Muscle of leg (tissue), 11 donors: ENCODE data around the gene FASTK. TPM values are rescaled to one million over a fixed set of nuclear protein-coding genes. Genes with fewer than 3 reads are reported as not detected.
"Not testable (repeated sequence)": the region's sequence is repeated elsewhere in the genome, so short reads cannot be mapped to it uniquely, and the experiment has no call there.

Experiments
- DNase-seq: peaks from one replicate; pipeline ENCODE4 v3.0.0; 2013
- H3K27ac ChIP-seq: one replicate; pipeline ENCODE4 v1.5.1; 2013; ENCODE audit warnings: mild to moderate bottlenecking, low read length, control low read depth
- H3K27me3 ChIP-seq: one replicate; pipeline ENCODE4 v1.6.1; 2013; ENCODE audit warnings: low read length; ENCODE audit not compliant: control insufficient read depth, insufficient read depth
- H3K36me3 ChIP-seq: one replicate; pipeline ENCODE4 v1.6.1; 2013; ENCODE audit warnings: low read length; ENCODE audit not compliant: control insufficient read depth, insufficient read depth
- H3K4me1 ChIP-seq: one replicate; pipeline ENCODE4 v1.6.1; 2013; ENCODE audit warnings: low read length; ENCODE audit not compliant: control insufficient read depth, insufficient read depth
- H3K4me3 ChIP-seq: one replicate; pipeline ENCODE4 v1.5.1; 2013; ENCODE audit warnings: low read length, control low read depth
- H3K9me3 ChIP-seq: replicated peaks from 2 replicates; pipeline ENCODE4 v1.6.1; 2013; ENCODE audit warnings: low read depth, low read length; ENCODE audit not compliant: control insufficient read depth
- WGBS: methylation state at CpG from one replicate; pipeline ENCODE4 v1.1.5; 2013; ENCODE audit warnings: missing lambda C conversion rate; ENCODE audit not compliant: insufficient coverage; 5-methylcytosine and 5-hydroxymethylcytosine counted together
- polyA plus RNA-seq, 8 donors: library from polyadenylated mRNA; unstranded; fragments of 120-200 nt; gene quantifications; one replicate each; pipeline versions ENCODE4 v1.2.1 to v1.2.3, GENCODE V29; 2013; ENCODE audit warnings: inconsistent platforms in 1 of 8, low replicate concordance in 1 of 8; ENCODE audit not compliant: insufficient read length in 8 of 8, insufficient read depth in 1 of 8
- total RNA-seq: library from RNA; stranded (reverse); fragments of 120-200 nt; gene quantifications from one replicate; pipeline ENCODE4 v1.2.4, GENCODE V29; 2013

Gene FASTK
- total and polyA plus RNA-seq, 9 donors: 65.2 to 90.1 (median 81.2) TPM

DNA sequence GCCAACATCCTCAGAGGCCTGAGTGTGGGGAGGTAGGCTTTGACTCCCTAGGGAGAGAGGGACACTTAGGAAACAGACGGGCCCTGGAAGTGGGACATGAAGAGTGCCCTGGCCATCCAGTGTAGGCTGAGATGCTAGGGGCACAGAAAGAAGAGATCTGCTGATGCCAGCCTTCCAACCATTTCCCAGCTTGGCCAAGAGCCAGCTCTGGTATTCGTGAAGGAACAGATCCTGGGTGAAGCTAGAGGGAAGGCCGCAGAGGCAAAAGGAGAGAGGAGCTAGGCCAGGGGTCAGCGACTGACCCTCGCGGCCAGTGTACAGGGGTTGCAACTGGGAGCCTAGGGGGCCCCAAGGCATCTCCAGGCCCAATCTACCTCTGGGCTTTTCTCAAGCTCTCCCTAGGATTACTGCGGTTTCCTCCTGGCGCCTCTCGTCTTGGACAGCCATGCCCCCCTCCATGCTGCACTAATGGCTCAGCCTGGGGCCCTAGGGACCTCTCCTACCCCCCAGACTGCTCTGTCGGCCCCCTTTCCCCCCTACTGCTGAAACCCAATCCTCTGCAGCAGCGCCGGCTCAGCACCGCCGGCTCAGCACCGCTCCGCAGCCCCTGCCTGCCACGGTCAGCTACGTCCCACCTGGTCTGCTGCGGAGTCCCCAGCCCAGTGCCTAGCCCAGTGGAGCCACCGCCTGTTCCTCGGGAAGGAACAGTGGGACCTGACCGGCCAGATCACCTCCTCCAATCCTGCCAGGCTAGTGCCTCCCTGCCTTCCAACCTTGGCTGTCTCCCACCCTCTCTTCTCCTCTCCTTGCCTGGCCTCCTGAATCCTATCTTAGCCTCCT is 32.4 kb downstream of the FASTK start, which contains the start of gene ASIC3:
ASIC3 (plus strand) TSS at position 556 of the 840 bp plus-strand sequence. CDS start 355 bp downstream, outside the sequence.
- Histone ChIP-seq H3K4me3 (no peak within 1 kb of the TSS), H3K4me1 (peaks cover 45% of the 10 kb centered on the region), H3K9me3 (no peaks in the 10 kb centered on the region), H3K27ac (peak within 1 kb of the TSS; percentile 4), H3K36me3 (peaks cover 20% of the 10 kb centered on the region), H3K27me3 (peaks cover 13% of the 10 kb centered on the region)
- WGBS: 39% methylated on average over 21 of the region's 22 CpGs
- no peak for DNase-seq

DNA sequence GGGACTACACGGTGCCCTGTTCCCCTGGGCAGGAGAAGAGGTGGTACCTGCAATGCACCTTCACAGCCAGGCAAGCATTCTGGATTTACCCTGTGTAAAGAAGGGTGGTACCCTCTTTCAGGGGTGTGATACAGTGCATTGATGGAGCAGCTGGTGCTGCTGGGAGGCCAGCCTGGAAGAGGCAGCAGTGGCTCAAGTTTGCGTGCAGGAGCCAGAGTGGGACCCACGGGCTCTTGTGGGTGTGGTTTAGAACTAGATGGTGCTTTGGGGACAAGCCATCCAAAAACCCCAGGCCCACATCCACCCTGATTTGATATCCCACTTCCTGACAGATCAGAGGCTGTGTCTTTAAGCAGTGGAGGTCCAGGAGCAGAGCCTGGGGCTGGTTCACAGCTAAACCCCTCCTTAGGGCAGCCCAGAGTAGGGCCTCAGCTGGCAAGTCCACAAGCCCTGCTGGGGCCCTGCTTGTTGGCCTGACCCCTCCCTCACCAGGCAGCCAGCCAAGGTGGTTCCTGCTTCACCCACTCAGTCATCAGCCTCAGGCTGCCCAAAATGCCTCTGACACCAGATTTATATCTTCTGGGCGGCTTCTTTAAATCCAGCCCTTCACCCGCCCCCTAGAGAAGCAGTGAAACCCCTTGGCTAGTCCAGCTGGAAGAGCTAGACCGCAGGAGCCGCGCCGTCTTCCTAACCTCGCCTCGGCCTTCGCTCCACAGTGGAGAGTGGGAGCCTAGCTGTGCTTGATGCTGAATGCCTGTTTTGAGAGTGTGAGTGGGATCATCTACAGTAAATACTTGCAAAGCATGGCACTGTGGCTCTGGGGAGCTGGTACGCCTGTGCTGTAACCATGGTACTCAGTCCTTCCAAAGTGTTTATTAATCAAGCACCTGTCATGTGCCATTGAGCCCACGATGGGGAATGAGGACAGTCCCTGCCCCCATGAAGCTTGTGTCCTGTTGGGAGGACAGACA is 33.7 kb downstream of the FASTK start:
- Histone ChIP-seq H3K27me3 (peaks cover 12% of the 10 kb centered on the region), H3K36me3 (peaks cover 32% of the 10 kb centered on the region), H3K4me1 (peaks cover 45% of the 10 kb centered on the region), H3K27ac (peak overlapping the region; percentile 39), H3K4me3 (no peak overlapping the region), H3K9me3 (no peaks in the 10 kb centered on the region)
- DNase-seq: peak; percentile 71
- 29% methylated on average over 7 of the region's 14 CpGs for WGBS

- Histone ChIP-seq H3K4me1 (peaks cover 43% of the 10 kb centered on the region), H3K27me3 (peaks cover 11% of the 10 kb centered on the region), H3K27ac (no peak overlapping the region), H3K4me3 (no peak overlapping the region), H3K36me3 (peaks cover 37% of the 10 kb centered on the region), H3K9me3 (no peaks in the 10 kb centered on the region)
- WGBS: 90% methylated on average over 4 of the region's 9 CpGs
- no peak for DNase-seq
Measured at GRCh38 chr7:151045967-151046366, 34.6 kb downstream of the FASTK start.

DNA sequence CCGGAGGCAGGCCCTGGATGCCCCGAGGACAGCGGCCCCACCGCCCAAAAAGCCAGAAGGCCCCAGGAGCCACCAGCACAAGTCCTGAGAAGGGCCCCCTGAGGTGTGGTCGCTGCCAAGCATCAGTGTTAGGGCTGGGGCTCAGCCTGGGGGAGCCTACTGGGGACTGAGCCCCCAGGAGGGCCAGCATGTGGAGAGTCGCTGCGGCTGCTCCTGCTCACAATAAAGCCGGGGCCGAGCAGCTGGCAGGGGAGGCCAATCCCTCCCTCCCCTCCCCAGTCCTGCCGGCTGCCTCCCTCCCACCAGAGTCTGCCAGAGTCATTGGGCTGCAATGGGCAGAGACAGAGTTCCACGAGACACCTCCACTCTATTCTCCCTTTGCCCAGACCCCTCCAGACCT is 35.3 kb downstream of the FASTK start:
- no peak for DNase-seq
- H3K27me3 ChIP-seq: peaks cover 4% of the 10 kb centered on the region
- peaks cover 39% of the 10 kb centered on the region for H3K4me1 ChIP-seq
- 55% methylated on average over 7 of the region's 11 CpGs for WGBS
- H3K9me3 ChIP-seq: no peaks in the 10 kb centered on the region
- no peak overlapping the region for H3K27ac ChIP-seq
- peaks cover 37% of the 10 kb centered on the region for H3K36me3 ChIP-seq
- H3K4me3 ChIP-seq: no peak overlapping the region

DNA sequence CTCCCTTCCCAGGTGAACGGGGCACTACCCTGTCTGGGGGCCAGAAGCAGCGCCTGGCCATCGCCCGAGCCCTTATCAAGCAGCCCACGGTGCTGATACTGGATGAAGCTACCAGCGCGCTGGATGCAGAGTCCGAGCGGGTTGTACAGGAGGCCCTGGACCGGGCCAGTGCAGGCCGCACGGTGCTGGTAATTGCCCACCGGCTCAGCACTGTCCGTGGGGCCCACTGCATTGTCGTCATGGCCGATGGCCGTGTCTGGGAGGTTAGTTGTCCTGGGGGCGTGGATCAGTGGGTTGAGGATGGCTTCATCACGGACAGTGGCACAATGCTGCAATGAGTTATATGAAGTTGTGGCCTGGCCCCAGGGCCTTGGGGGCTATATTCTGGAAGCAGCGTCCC is 36.6 kb downstream of the FASTK start:
- H3K27ac ChIP-seq: no peak overlapping the region
- 94% methylated on average over 13 of the region's 20 CpGs for WGBS
- no peak for DNase-seq
- H3K4me3 ChIP-seq: no peak overlapping the region
- H3K9me3 ChIP-seq: no peaks in the 10 kb centered on the region
- no peaks in the 10 kb centered on the region for H3K27me3 ChIP-seq
- H3K36me3 ChIP-seq: peaks cover 39% of the 10 kb centered on the region
- peaks cover 48% of the 10 kb centered on the region for H3K4me1 ChIP-seq

- not testable (repeated sequence) for DNase-seq, H3K4me3 ChIP-seq, H3K27me3 ChIP-seq, H3K9me3 ChIP-seq, H3K27ac ChIP-seq
- 90% methylated on average over 9 of the region's 10 CpGs for WGBS
- H3K36me3 ChIP-seq: peaks cover 41% of the 10 kb centered on the region
- H3K4me1 ChIP-seq: peaks cover 49% of the 10 kb centered on the region
Measured at GRCh38 chr7:151043449-151043848, 37.2 kb downstream of the FASTK start.

GRCh38 chr7:151040616-151041375 is 39.8 kb downstream of the FASTK start:
- Histone ChIP-seq H3K27me3 (no peaks in the 10 kb centered on the region), H3K9me3 (no peaks in the 10 kb centered on the region), H3K36me3 (peaks cover 53% of the 10 kb centered on the region), H3K27ac (no peak overlapping the region), H3K4me3 (no peak overlapping the region), H3K4me1 (peaks cover 23% of the 10 kb centered on the region)
- WGBS: 86% methylated on average over 29 of the region's 30 CpGs
- DNase-seq: no peak

- peaks cover 52% of the 10 kb centered on the region for H3K36me3 ChIP-seq
- H3K4me1 ChIP-seq: peaks cover 15% of the 10 kb centered on the region
- no peak overlapping the region for H3K4me3 ChIP-seq
- H3K27me3 ChIP-seq: no peaks in the 10 kb centered on the region
- DNase-seq: no peak
- H3K27ac ChIP-seq: no peak overlapping the region
- 53% methylated on average over 12 of the region's 18 CpGs for WGBS
- no peaks in the 10 kb centered on the region for H3K9me3 ChIP-seq
Measured at GRCh38 chr7:151039850-151040548, 40.6 kb downstream of the FASTK start.
